ENCODE data around the gene CCNL1.

The CCNL1 gene

GRCh38 chr3:157117206-157117605 is 42.7 kb downstream of the CCNL1 start:
- TF ChIP-seq Cebpa-rat (IDR thresholded peaks at IDR 0.05) = no peak
- no peaks in the 10 kb centered on the region for H3K36me3 ChIP-seq

GRCh38 chr3:157116017-157116416 is 43.9 kb downstream of the CCNL1 start:
- Histone ChIP-seq H3K27ac (no peak overlapping the region), H3K4me1 (no peaks in the 10 kb centered on the region), H3K9me3 (peaks cover 9% of the 10 kb centered on the region), H4K20me1 (no peaks in the 10 kb centered on the region), H3K27me3 (no peaks in the 10 kb centered on the region), H3K4me3 (no peak overlapping the region), H3K36me3 (no peaks in the 10 kb centered on the region), H3K9ac (no peak overlapping the region), H3K4me2 (no peak overlapping the region)
- no peak for TF ChIP-seq Cebpa-rat (IDR thresholded peaks at IDR 0.05)

More at GRCh38 chr3:157117206-157117605, 42.7 kb downstream of the CCNL1 start:
- Histone ChIP-seq H3K4me2 (no peak overlapping the region), H3K27me3 (no peaks in the 10 kb centered on the region), H3K9me3 (peaks cover 9% of the 10 kb centered on the region), H3K4me3 (no peak overlapping the region), H3K4me1 (no peaks in the 10 kb centered on the region), H4K20me1 (no peaks in the 10 kb centered on the region), H3K9ac (no peak overlapping the region), H3K27ac (no peak overlapping the region)

GRCh38 chr3:157115069-157116006 is 44.6 kb downstream of the CCNL1 start:
- no peak overlapping the region for H3K4me2 ChIP-seq

GRCh38 chr3:157113832-157114505 is 46.0 kb downstream of the CCNL1 start:
- H3K4me2 ChIP-seq = no peak overlapping the region
- H3K27ac ChIP-seq = no peak overlapping the region
- H3K4me1 ChIP-seq = no peaks in the 10 kb centered on the region
- no peaks in the 10 kb centered on the region for H3K9me3 ChIP-seq
- no peak overlapping the region for H3K4me3 ChIP-seq
- TF ChIP-seq Cebpa-rat (IDR thresholded peaks at IDR 0.05) = no peak
- no peak overlapping the region for H3K9ac ChIP-seq
- no peaks in the 10 kb centered on the region for H3K36me3 ChIP-seq
- H3K27me3 ChIP-seq = no peaks in the 10 kb centered on the region
- no peaks in the 10 kb centered on the region for H4K20me1 ChIP-seq

More at GRCh38 chr3:157115069-157116006, 44.6 kb downstream of the CCNL1 start:
- TF ChIP-seq Cebpa-rat (IDR thresholded peaks at IDR 0.05) = no peak
- no peaks in the 10 kb centered on the region for H3K36me3 ChIP-seq
- H3K4me1 ChIP-seq = no peaks in the 10 kb centered on the region
- H3K4me3 ChIP-seq = no peak overlapping the region
- no peaks in the 10 kb centered on the region for H3K27me3 ChIP-seq
- H4K20me1 ChIP-seq = no peaks in the 10 kb centered on the region
- no peak overlapping the region for H3K9ac ChIP-seq
- H3K9me3 ChIP-seq = peaks cover 6% of the 10 kb centered on the region
- H3K27ac ChIP-seq = no peak overlapping the region

- H3K4me2 ChIP-seq = no peak overlapping the region
- no peak for TF ChIP-seq Cebpa-rat (IDR thresholded peaks at IDR 0.05)
- no peaks in the 10 kb centered on the region for H3K9me3 ChIP-seq
- no peaks in the 10 kb centered on the region for H3K36me3 ChIP-seq
- no peak overlapping the region for H3K4me3 ChIP-seq
- no peaks in the 10 kb centered on the region for H3K27me3 ChIP-seq
- H3K4me1 ChIP-seq = no peaks in the 10 kb centered on the region
- H4K20me1 ChIP-seq = no peaks in the 10 kb centered on the region
- no peak overlapping the region for H3K9ac ChIP-seq
- H3K27ac ChIP-seq = no peak overlapping the region
Measured at GRCh38 chr3:157112536-157112935, 47.4 kb downstream of the CCNL1 start.

GRCh38 chr3:157111518-157111917 is 48.4 kb downstream of the CCNL1 start:
- Histone ChIP-seq H3K4me2 (no peak overlapping the region), H3K9ac (no peak overlapping the region), H3K36me3 (no peaks in the 10 kb centered on the region), H3K27ac (no peak overlapping the region), H3K4me1 (no peaks in the 10 kb centered on the region), H3K4me3 (no peak overlapping the region), H3K9me3 (no peaks in the 10 kb centered on the region), H4K20me1 (no peaks in the 10 kb centered on the region), H3K27me3 (no peaks in the 10 kb centered on the region)
- TF ChIP-seq Cebpa-rat (IDR thresholded peaks at IDR 0.05) = no peak

- no peak overlapping the region for H3K4me2 ChIP-seq
- H3K9me3 ChIP-seq = no peaks in the 10 kb centered on the region
- H3K27ac ChIP-seq = no peak overlapping the region
- no peaks in the 10 kb centered on the region for H3K27me3 ChIP-seq
- no peaks in the 10 kb centered on the region for H4K20me1 ChIP-seq
- no peak overlapping the region for H3K4me3 ChIP-seq
- H3K4me1 ChIP-seq = no peaks in the 10 kb centered on the region
- H3K9ac ChIP-seq = no peak overlapping the region
- no peaks in the 10 kb centered on the region for H3K36me3 ChIP-seq
- no peak for TF ChIP-seq Cebpa-rat (IDR thresholded peaks at IDR 0.05)
Measured at GRCh38 chr3:157110761-157111278, 49.1 kb downstream of the CCNL1 start.

- H3K36me3 ChIP-seq = no peaks in the 10 kb centered on the region
- H3K4me2 ChIP-seq = no peak overlapping the region
- H3K27ac ChIP-seq = no peak overlapping the region
- H3K4me1 ChIP-seq = peaks cover 5% of the 10 kb centered on the region
- H3K4me3 ChIP-seq = no peak overlapping the region
- no peaks in the 10 kb centered on the region for H3K9me3 ChIP-seq
- no peak overlapping the region for H3K9ac ChIP-seq
- no peaks in the 10 kb centered on the region for H3K27me3 ChIP-seq
- no peak for TF ChIP-seq Cebpa-rat (IDR thresholded peaks at IDR 0.05)
- H4K20me1 ChIP-seq = no peaks in the 10 kb centered on the region
Measured at GRCh38 chr3:157109267-157110141, 50.4 kb downstream of the CCNL1 start.

- Histone ChIP-seq H3K4me1 (peaks cover 5% of the 10 kb centered on the region), H3K27ac (no peak overlapping the region), H3K27me3 (no peaks in the 10 kb centered on the region), H3K4me3 (no peak overlapping the region), H4K20me1 (no peaks in the 10 kb centered on the region), H3K9ac (no peak overlapping the region), H3K4me2 (no peak overlapping the region), H3K9me3 (no peaks in the 10 kb centered on the region), H3K36me3 (no peaks in the 10 kb centered on the region)
- TF ChIP-seq Cebpa-rat (IDR thresholded peaks at IDR 0.05) = no peak
Measured at GRCh38 chr3:157107644-157108133, 52.3 kb downstream of the CCNL1 start.
